T-helper 17 cell (primary cell): Measurements from ENCODE around the gene FAM222B. TPM values are rescaled to one million over a fixed set of nuclear protein-coding genes. Genes with fewer than 3 reads are reported as not detected.
"Not testable (repeated sequence)": the region's sequence is repeated elsewhere in the genome, so short reads cannot be mapped to it uniquely, and the experiment has no call there.

Experiments
- ATAC-seq: fragments of 150-1000 bp; cut with Tn5 transposase; 2 replicates; pipeline ENCODE4 v1.10.0; 2021; ENCODE audit warnings: mild to moderate bottlenecking, moderate library complexity
- DNase-seq, 3 donors: peaks; one replicate each; pipeline versions ENCODE4 v3.0.0 to v3.0.0-alpha.2; 2020 to 2021
- H3K9me3 ChIP-seq: one replicate; pipeline ENCODE4 v1.7.0; 2013; ENCODE audit warnings: low read length, mild to moderate bottlenecking; ENCODE audit not compliant: control insufficient read depth, poor library complexity, severe bottlenecking
- H3K27ac Mint-ChIP-seq: one replicate; pipeline ENCODE4 v1.8.0; 2022; ENCODE audit warnings: mild to moderate bottlenecking, moderate library complexity, mixed read lengths
- H3K27me3 Mint-ChIP-seq: one replicate; pipeline ENCODE4 v1.8.0; 2022; ENCODE audit warnings: mixed read lengths
- H3K36me3 Mint-ChIP-seq: one replicate; pipeline ENCODE4 v1.8.0; 2022; ENCODE audit warnings: low read depth, mixed read lengths
- H3K4me1 Mint-ChIP-seq: one replicate; pipeline ENCODE4 v1.8.0; 2022; ENCODE audit warnings: mild to moderate bottlenecking, mixed read lengths
- H3K4me3 Mint-ChIP-seq: one replicate; pipeline ENCODE4 v1.8.0; 2022; ENCODE audit warnings: mild to moderate bottlenecking, moderate library complexity, mixed read lengths
- total RNA-seq, 4 donors: library from RNA in 2 of 4; stranded (reverse) in 2 of 4; gene quantifications; one replicate each; pipeline ENCODE4 v1.2.3 and lab custom pipeline; 2022 to 2026

FAM222B gene
- total RNA-seq, 2 donors from 2014 or later: 18.3 to 22.6 TPM

GRCh38 chr17:28879886-28880571, 37.4 kb upstream of the FAM222B start:
- H3K9me3 ChIP-seq: no peaks in the 10 kb centered on the region
- Mint-ChIP-seq H3K27ac (no peak overlapping the region), H3K4me1 (peaks cover 9% of the 10 kb centered on the region), H3K27me3 (no peaks in the 10 kb centered on the region), H3K36me3 (peaks cover 13% of the 10 kb centered on the region), H3K4me3 (peak overlapping the region; percentile 19)
- DNase-seq (no peak), ATAC-seq (no peak)

GRCh38 chr17:28878981-28879380, 36.4 kb upstream of the FAM222B start:
- no peaks in the 10 kb centered on the region for H3K27me3 Mint-ChIP-seq
- H3K4me3 Mint-ChIP-seq: no peak overlapping the region
- ATAC-seq: no peak
- H3K9me3 ChIP-seq: no peaks in the 10 kb centered on the region
- peaks cover 12% of the 10 kb centered on the region for H3K36me3 Mint-ChIP-seq
- no peak overlapping the region for H3K27ac Mint-ChIP-seq
- peaks cover 6% of the 10 kb centered on the region for H3K4me1 Mint-ChIP-seq
- DNase-seq: no peak

GRCh38 chr17:28878158-28878910, 35.7 kb upstream of the FAM222B start:
- Mint-ChIP-seq H3K27me3 (no peaks in the 10 kb centered on the region), H3K4me3 (no peak overlapping the region), H3K27ac (no peak overlapping the region), H3K36me3 (peaks cover 12% of the 10 kb centered on the region), H3K4me1 (peaks cover 6% of the 10 kb centered on the region)
- no peak for DNase-seq
- ATAC-seq: no peak
- H3K9me3 ChIP-seq: no peaks in the 10 kb centered on the region

- peaks cover 12% of the 10 kb centered on the region for H3K36me3 Mint-ChIP-seq
- not testable (repeated sequence) for H3K4me1 Mint-ChIP-seq, DNase-seq, H3K27me3 Mint-ChIP-seq, ATAC-seq, H3K4me3 Mint-ChIP-seq, H3K9me3 ChIP-seq, H3K27ac Mint-ChIP-seq
Observed at GRCh38 chr17:28877150-28877711, 34.6 kb upstream of the FAM222B start.

- no peak overlapping the region for H3K27ac Mint-ChIP-seq
- H3K36me3 Mint-ChIP-seq: peaks cover 10% of the 10 kb centered on the region
- DNase-seq (no peak), ATAC-seq (no peak)
- H3K27me3 Mint-ChIP-seq: no peaks in the 10 kb centered on the region
- no peak overlapping the region for H3K4me3 Mint-ChIP-seq
- H3K4me1 Mint-ChIP-seq: peaks cover 10% of the 10 kb centered on the region
- no peaks in the 10 kb centered on the region for H3K9me3 ChIP-seq
Observed at GRCh38 chr17:28875848-28876550, 33.4 kb upstream of the FAM222B start.

- H3K4me3 Mint-ChIP-seq: no peak overlapping the region
- H3K36me3 Mint-ChIP-seq: peaks cover 6% of the 10 kb centered on the region
- no peak overlapping the region for H3K27ac Mint-ChIP-seq
- DNase-seq: no peak
- no peaks in the 10 kb centered on the region for H3K27me3 Mint-ChIP-seq
- H3K9me3 ChIP-seq: no peaks in the 10 kb centered on the region
- H3K4me1 Mint-ChIP-seq: peaks cover 8% of the 10 kb centered on the region
- ATAC-seq: no peak
Observed at GRCh38 chr17:28874750-28875149, 32.2 kb upstream of the FAM222B start.

GRCh38 chr17:28873839-28874238, 31.2 kb upstream of the FAM222B start:
- no peaks in the 10 kb centered on the region for H3K27me3 Mint-ChIP-seq

GRCh38 chr17:28871056-28871579, 28.5 kb upstream of the FAM222B start:
- Mint-ChIP-seq H3K4me1 (peaks cover 6% of the 10 kb centered on the region), H3K27me3 (no peaks in the 10 kb centered on the region), H3K36me3 (no peaks in the 10 kb centered on the region), H3K4me3 (no peak overlapping the region), H3K27ac (peak overlapping the region; percentile 94)
- peak; percentile 97 for ATAC-seq
- H3K9me3 ChIP-seq: no peaks in the 10 kb centered on the region
- no peak for DNase-seq

More at GRCh38 chr17:28873839-28874238, 31.2 kb upstream of the FAM222B start:
- H3K27ac Mint-ChIP-seq: peak overlapping the region; percentile 71
- no peak for ATAC-seq
- peaks cover 6% of the 10 kb centered on the region for H3K36me3 Mint-ChIP-seq
- no peaks in the 10 kb centered on the region for H3K9me3 ChIP-seq
- H3K4me1 Mint-ChIP-seq: peaks cover 8% of the 10 kb centered on the region
- no peak overlapping the region for H3K4me3 Mint-ChIP-seq
- DNase-seq: no peak

- DNase-seq: no peak
- no peak overlapping the region for H3K4me3 Mint-ChIP-seq
- ATAC-seq: no peak
Observed at GRCh38 chr17:28867276-28867675, 24.7 kb upstream of the FAM222B start.

GRCh38 chr17:28865946-28866752, 23.6 kb upstream of the FAM222B start:
- no peak for ATAC-seq
- peak overlapping the region; percentile 8 for H3K27ac Mint-ChIP-seq

More at GRCh38 chr17:28867276-28867675, 24.7 kb upstream of the FAM222B start:
- Mint-ChIP-seq H3K36me3 (no peaks in the 10 kb centered on the region), H3K4me1 (peaks cover 8% of the 10 kb centered on the region), H3K27ac (no peak overlapping the region), H3K27me3 (no peaks in the 10 kb centered on the region)
- no peaks in the 10 kb centered on the region for H3K9me3 ChIP-seq

GRCh38 chr17:28864991-28865849, 22.6 kb upstream of the FAM222B start:
- H3K27me3 Mint-ChIP-seq: no peaks in the 10 kb centered on the region
- no peaks in the 10 kb centered on the region for H3K36me3 Mint-ChIP-seq
- DNase-seq (no peak), ATAC-seq (no peak)
- H3K27ac Mint-ChIP-seq: peak overlapping the region; percentile 8
- H3K4me1 Mint-ChIP-seq: peaks cover 6% of the 10 kb centered on the region
- H3K4me3 Mint-ChIP-seq: no peak overlapping the region
- H3K9me3 ChIP-seq: no peaks in the 10 kb centered on the region

More at GRCh38 chr17:28865946-28866752, 23.6 kb upstream of the FAM222B start:
- no peaks in the 10 kb centered on the region for H3K36me3 Mint-ChIP-seq
- peaks cover 9% of the 10 kb centered on the region for H3K4me1 Mint-ChIP-seq
- no peaks in the 10 kb centered on the region for H3K27me3 Mint-ChIP-seq
- DNase-seq: no peak
- no peaks in the 10 kb centered on the region for H3K9me3 ChIP-seq
- H3K4me3 Mint-ChIP-seq: no peak overlapping the region
